Measurements from ENCODE around the gene GIT1. TPM values are rescaled to one million over a fixed set of nuclear protein-coding genes. Genes with fewer than 3 reads are reported as not detected.

GIT1 gene
- total RNA-seq, 1 donor from 2014 or later, result 46.7 TPM

DNA sequence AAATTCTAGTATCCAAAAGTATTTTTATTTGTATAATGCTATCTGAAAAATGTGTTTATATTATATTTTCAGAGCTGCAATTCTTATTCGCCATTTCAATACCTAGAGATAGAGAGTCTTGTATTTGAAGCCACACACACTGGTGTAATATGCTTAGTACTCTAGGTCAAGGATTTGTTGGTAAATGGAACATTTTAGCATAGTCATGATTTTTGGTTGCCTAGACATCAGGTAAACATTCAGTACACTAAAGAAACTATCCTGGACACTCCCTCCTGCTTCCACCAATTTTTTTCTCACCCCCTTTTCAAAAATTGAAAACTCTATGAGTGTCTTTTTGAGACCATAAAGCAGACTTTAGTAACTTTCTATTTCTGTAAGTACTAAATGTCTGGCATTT, 43.4 kb downstream of the GIT1 start:
- peaks cover 2% of the 10 kb centered on the region for H3K9me3 Mint-ChIP-seq (ENCODE audit: unreplicated experiment)
- TF ChIP-seq CTCF (IDR thresholded peaks at IDR 0.05; ENCODE audit: partially characterized antibody, unreplicated experiment), result no peak
- no peaks in the 10 kb centered on the region for H3K36me3 Mint-ChIP-seq (ENCODE audit: unreplicated experiment)
- H3K4me1 Mint-ChIP-seq (ENCODE audit: low read depth, unreplicated experiment), result no peaks in the 10 kb centered on the region
- DNase-seq, result no peak
- H3K27me3 Mint-ChIP-seq (ENCODE audit: unreplicated experiment), result no peaks in the 10 kb centered on the region
- H3K27ac Mint-ChIP-seq (ENCODE audit: unreplicated experiment), result no peak overlapping the region
- no peak overlapping the region for H3K4me3 Mint-ChIP-seq (ENCODE audit: unreplicated experiment)

DNA sequence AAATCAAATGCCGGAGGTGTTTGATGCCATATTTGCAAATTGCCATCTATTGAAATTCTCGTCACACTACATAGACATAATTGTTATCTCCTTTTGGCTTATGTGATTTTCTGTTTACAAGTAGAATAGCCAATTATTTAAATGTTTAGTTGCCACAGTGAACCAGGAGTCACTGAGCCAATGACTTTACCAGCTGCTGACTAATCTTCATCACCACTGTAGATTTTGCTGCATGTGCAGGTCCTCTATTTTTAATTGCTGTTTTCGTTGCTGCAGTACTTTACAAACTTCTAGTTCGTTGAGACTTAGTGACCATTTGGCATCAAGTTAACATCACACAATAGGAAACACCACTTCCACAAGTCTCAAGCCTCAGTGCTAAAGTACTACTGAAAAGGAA, 45.4 kb downstream of the GIT1 start:
- no peaks in the 10 kb centered on the region for H3K36me3 Mint-ChIP-seq (ENCODE audit: unreplicated experiment)
- peaks cover 2% of the 10 kb centered on the region for H3K27me3 Mint-ChIP-seq (ENCODE audit: unreplicated experiment)
- H3K4me3 Mint-ChIP-seq (ENCODE audit: unreplicated experiment), result no peak overlapping the region
- peaks cover 2% of the 10 kb centered on the region for H3K9me3 Mint-ChIP-seq (ENCODE audit: unreplicated experiment)
- no peak for DNase-seq
- no peak overlapping the region for H3K27ac Mint-ChIP-seq (ENCODE audit: unreplicated experiment)
- H3K4me1 Mint-ChIP-seq (ENCODE audit: low read depth, unreplicated experiment), result no peaks in the 10 kb centered on the region
- TF ChIP-seq CTCF (IDR thresholded peaks at IDR 0.05; ENCODE audit: partially characterized antibody, unreplicated experiment), result no peak

DNA sequence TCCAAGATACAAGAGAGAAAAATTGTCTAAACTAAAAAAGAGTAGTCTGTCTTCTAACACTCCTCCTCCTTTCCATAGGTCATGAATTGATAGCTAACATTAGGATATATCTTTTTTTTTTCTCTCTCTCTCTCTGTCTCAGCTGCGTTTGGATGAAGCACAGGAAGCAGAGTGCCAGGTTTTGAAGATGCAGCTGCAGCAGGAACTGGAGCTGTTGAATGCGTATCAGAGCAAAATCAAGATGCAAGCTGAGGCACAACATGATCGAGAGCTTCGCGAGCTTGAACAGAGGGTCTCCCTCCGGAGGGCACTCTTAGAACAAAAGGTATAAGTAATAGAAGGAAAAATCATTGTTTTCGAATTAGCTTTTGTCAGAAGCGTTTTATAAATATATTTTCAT, 55.5 kb downstream of the GIT1 start:
- peaks cover 8% of the 10 kb centered on the region for H3K27me3 Mint-ChIP-seq (ENCODE audit: unreplicated experiment)
- no peak for DNase-seq
- peaks cover 22% of the 10 kb centered on the region for H3K36me3 Mint-ChIP-seq (ENCODE audit: unreplicated experiment)
- TF ChIP-seq CTCF (IDR thresholded peaks at IDR 0.05; ENCODE audit: partially characterized antibody, unreplicated experiment), result no peak
- peaks cover 3% of the 10 kb centered on the region for H3K4me1 Mint-ChIP-seq (ENCODE audit: low read depth, unreplicated experiment)
- H3K4me3 Mint-ChIP-seq (ENCODE audit: unreplicated experiment), result no peak overlapping the region
- H3K9me3 Mint-ChIP-seq (ENCODE audit: unreplicated experiment), result peaks cover 14% of the 10 kb centered on the region
- peak overlapping the region; percentile 55 for H3K27ac Mint-ChIP-seq (ENCODE audit: unreplicated experiment)

GRCh38 chr17:29526322-29526721, 63.1 kb downstream of the GIT1 start:
- H3K9me3 Mint-ChIP-seq (ENCODE audit: unreplicated experiment), result peaks cover 4% of the 10 kb centered on the region
- no peaks in the 10 kb centered on the region for H3K27me3 Mint-ChIP-seq (ENCODE audit: unreplicated experiment)
- no peak overlapping the region for H3K27ac Mint-ChIP-seq (ENCODE audit: unreplicated experiment)
- no peak for TF ChIP-seq CTCF (IDR thresholded peaks at IDR 0.05; ENCODE audit: partially characterized antibody, unreplicated experiment)
- H3K4me3 Mint-ChIP-seq (ENCODE audit: unreplicated experiment), result no peak overlapping the region
- DNase-seq, result no peak
- H3K36me3 Mint-ChIP-seq (ENCODE audit: unreplicated experiment), result peaks cover 5% of the 10 kb centered on the region
- peaks cover 3% of the 10 kb centered on the region for H3K4me1 Mint-ChIP-seq (ENCODE audit: low read depth, unreplicated experiment)

GRCh38 chr17:29524692-29525091, 64.8 kb downstream of the GIT1 start:
- TF ChIP-seq CTCF (IDR thresholded peaks at IDR 0.05; ENCODE audit: partially characterized antibody, unreplicated experiment), result no peak
- H3K4me1 Mint-ChIP-seq (ENCODE audit: low read depth, unreplicated experiment), result peaks cover 3% of the 10 kb centered on the region
- H3K9me3 Mint-ChIP-seq (ENCODE audit: unreplicated experiment), result peaks cover 2% of the 10 kb centered on the region
- no peak overlapping the region for H3K4me3 Mint-ChIP-seq (ENCODE audit: unreplicated experiment)
- no peak overlapping the region for H3K27ac Mint-ChIP-seq (ENCODE audit: unreplicated experiment)
- no peak for DNase-seq
- no peaks in the 10 kb centered on the region for H3K36me3 Mint-ChIP-seq (ENCODE audit: unreplicated experiment)
- no peaks in the 10 kb centered on the region for H3K27me3 Mint-ChIP-seq (ENCODE audit: unreplicated experiment)

Other genes starting within 250 kb of the GIT1 start
- gene TAOK1, start 199.3 kb downstream of the GIT1 start, total RNA-seq (ENCODE audit: unreplicated experiment), result 133 TPM
- 2.5 TPM for gene ABHD15, start 22.6 kb downstream of the GIT1 start, total RNA-seq (ENCODE audit: unreplicated experiment)
- gene TP53I13, start 20.9 kb downstream of the GIT1 start, total RNA-seq (ENCODE audit: unreplicated experiment), result 14.3 TPM
- 123 TPM for gene ANKRD13B, start 3.5 kb upstream of the GIT1 start, total RNA-seq (ENCODE audit: unreplicated experiment)
- gene CORO6, start 33.3 kb upstream of the GIT1 start, total RNA-seq (ENCODE audit: unreplicated experiment), result 1.4 TPM